ENCODE data around the gene NELFCD. TPM values are rescaled to one million over a fixed set of nuclear protein-coding genes. Genes with fewer than 3 reads are reported as not detected.

Gene NELFCD
- polyA plus RNA-seq, 1 experiment = 79.6 TPM

GRCh38 chr20:58995461-58996225, 14.6 kb downstream of the NELFCD start:
- DNase-seq (ENCODE audit: low read depth) = no peak
- H3K4me3 ChIP-seq (ENCODE audit: low read depth, low read length) = no peak overlapping the region
- CTCF ChIA-PET = no interaction called here
- peaks cover 42% of the 10 kb centered on the region for H3K36me3 ChIP-seq (ENCODE audit: control insufficient read depth, insufficient read depth, low read length)
- TF ChIP-seq, protein P1, sequence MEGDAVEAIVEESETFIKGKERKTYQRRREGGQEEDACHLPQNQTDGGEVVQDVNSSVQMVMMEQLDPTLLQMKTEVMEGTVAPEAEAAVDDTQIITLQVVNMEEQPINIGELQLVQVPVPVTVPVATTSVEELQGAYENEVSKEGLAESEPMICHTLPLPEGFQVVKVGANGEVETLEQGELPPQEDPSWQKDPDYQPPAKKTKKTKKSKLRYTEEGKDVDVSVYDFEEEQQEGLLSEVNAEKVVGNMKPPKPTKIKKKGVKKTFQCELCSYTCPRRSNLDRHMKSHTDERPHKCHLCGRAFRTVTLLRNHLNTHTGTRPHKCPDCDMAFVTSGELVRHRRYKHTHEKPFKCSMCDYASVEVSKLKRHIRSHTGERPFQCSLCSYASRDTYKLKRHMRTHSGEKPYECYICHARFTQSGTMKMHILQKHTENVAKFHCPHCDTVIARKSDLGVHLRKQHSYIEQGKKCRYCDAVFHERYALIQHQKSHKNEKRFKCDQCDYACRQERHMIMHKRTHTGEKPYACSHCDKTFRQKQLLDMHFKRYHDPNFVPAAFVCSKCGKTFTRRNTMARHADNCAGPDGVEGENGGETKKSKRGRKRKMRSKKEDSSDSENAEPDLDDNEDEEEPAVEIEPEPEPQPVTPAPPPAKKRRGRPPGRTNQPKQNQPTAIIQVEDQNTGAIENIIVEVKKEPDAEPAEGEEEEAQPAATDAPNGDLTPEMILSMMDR (IDR thresholded peaks at IDR 0.05; ENCODE audit: insufficient read depth, low read depth, low read length) = no peak
- POLR2A ChIA-PET = no interaction called here
- no peaks in the 10 kb centered on the region for H3K27me3 ChIP-seq (ENCODE audit: control insufficient read depth, insufficient read depth, low read length)

- no peaks in the 10 kb centered on the region for H3K27me3 ChIP-seq (ENCODE audit: control insufficient read depth, insufficient read depth, low read length)
- H3K36me3 ChIP-seq (ENCODE audit: control insufficient read depth, insufficient read depth, low read length) = peaks cover 39% of the 10 kb centered on the region
- TF ChIP-seq, protein P1 (IDR thresholded peaks at IDR 0.05; ENCODE audit: insufficient read depth, low read depth, low read length) = no peak
- ChIA-PET POLR2A (no interaction called here), CTCF (no interaction called here)
- DNase-seq (ENCODE audit: low read depth) = no peak
- no peak overlapping the region for H3K4me3 ChIP-seq (ENCODE audit: low read depth, low read length)
These were observed 15.2 kb downstream of the NELFCD start for GRCh38 chr20:58996226-58996611.

DNA sequence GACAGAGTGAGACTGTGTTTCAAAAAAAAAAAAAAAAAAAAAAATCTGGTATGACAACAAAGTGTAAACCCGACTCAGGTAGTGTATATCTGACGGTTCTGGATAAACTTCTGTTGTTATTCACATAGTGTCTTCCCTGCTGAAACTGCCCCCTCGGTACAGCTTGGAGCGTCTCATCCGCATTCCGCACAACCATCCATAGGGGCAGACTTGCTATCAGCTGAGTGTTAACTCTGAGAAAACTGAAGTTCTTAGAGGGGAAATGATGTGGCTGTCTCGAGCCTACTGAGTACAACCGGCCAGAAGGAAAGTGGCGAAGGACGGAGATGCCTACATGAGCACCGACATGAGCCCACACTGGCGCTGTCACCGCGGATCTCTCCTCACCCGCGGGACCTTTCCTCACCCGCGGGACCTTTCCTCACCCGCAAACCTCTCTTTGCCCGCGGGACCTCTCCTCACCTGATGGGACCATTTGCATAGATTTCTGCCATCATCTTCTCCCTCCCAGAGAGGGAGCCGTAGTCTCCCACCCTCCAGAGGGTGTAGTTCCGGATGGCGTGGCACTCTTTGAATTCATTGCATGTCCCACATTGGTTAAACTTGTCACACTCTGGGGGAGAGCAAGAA, 16.2 kb downstream of the NELFCD start:
- peaks cover 45% of the 10 kb centered on the region for H3K36me3 ChIP-seq (ENCODE audit: control insufficient read depth, insufficient read depth, low read length)
- H3K27me3 ChIP-seq (ENCODE audit: control insufficient read depth, insufficient read depth, low read length) = no peaks in the 10 kb centered on the region
- no peak for DNase-seq (ENCODE audit: low read depth)
- POLR2A ChIA-PET = no interaction called here
- TF ChIP-seq, protein P1 (IDR thresholded peaks at IDR 0.05; ENCODE audit: insufficient read depth, low read depth, low read length) = no peak
- CTCF ChIA-PET = interaction anchor here (0.6 kb wide), 1 partner anchor 118 kb away, joined by 3 read pairs; no protein-coding TSS in a partner anchor
- no peak overlapping the region for H3K4me3 ChIP-seq (ENCODE audit: low read depth, low read length)

DNA sequence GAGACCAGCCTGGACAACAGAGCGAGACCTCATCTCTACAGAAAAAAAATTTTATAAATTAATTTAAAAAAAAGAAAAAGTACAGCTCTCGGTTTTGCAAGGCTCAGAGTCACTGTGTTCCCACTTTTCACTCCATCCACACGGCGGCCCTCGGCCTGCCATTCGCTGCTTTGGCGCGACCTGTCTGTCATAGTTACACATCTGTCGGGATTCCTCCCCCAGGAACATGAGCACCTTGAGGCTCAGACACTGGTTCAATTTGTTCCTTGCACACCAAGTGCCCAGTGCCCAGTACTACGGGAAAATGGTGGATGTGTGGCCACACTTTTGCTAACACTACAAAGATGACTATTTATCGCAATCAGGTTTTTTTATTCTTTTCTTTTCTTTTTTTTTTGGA, 17.6 kb downstream of the NELFCD start:
- Histone ChIP-seq H3K36me3 (ENCODE audit: control insufficient read depth, insufficient read depth, low read length) (peaks cover 41% of the 10 kb centered on the region), H3K27me3 (ENCODE audit: control insufficient read depth, insufficient read depth, low read length) (no peaks in the 10 kb centered on the region), H3K4me3 (ENCODE audit: low read depth, low read length) (no peak overlapping the region)
- CTCF ChIA-PET = interaction anchor here (0.6 kb wide), 1 partner anchor 31 kb away, joined by 3 read pairs; no protein-coding TSS in a partner anchor
- POLR2A ChIA-PET = no interaction called here
- TF ChIP-seq, protein P1 (IDR thresholded peaks at IDR 0.05; ENCODE audit: insufficient read depth, low read depth, low read length) = no peak
- no peak for DNase-seq (ENCODE audit: low read depth)

DNA sequence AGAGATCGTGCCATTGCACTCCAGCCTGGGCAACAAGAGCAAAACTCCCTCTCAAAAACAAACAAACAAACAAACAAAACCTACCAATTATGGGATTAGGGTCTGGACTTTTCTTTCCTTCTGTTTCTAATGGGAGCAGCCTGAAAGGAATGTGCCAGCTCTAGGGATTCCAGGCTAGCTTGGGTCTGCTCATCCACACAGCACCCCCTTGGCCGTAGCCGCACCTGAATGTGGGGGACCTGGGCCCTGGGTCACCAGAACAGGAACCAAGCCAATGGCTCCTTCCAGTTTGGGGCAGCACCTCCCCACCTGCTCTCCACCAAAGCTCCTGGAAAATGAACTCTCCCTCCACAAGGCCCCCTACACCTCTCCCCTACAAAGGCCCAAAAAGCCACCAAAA, 19.3 kb downstream of the NELFCD start:
- no peaks in the 10 kb centered on the region for H3K27me3 ChIP-seq (ENCODE audit: control insufficient read depth, insufficient read depth, low read length)
- ChIA-PET CTCF (interaction anchor here (0.6 to 1.6 kb wide), 2 partner anchors 11 to 22 kb away, joined by 3 to 5 read pairs; no protein-coding TSS in a partner anchor), POLR2A (no interaction called here)
- TF ChIP-seq, protein P1 (IDR thresholded peaks at IDR 0.05; ENCODE audit: insufficient read depth, low read depth, low read length) = no peak
- no peak overlapping the region for H3K4me3 ChIP-seq (ENCODE audit: low read depth, low read length)
- H3K36me3 ChIP-seq (ENCODE audit: control insufficient read depth, insufficient read depth, low read length) = peaks cover 40% of the 10 kb centered on the region
- DNase-seq (ENCODE audit: low read depth) = no peak

Measured in BJ (cell line).